Liver (tissue), 3 donors: ENCODE measurements around the gene BCKDK.

ENCODE experiments used
- CTCF ChIP-seq: fragments of 150-350 bp; IDR thresholded peaks from 2 replicates; pipeline ENCODE4 v1.5.1; 2017; ENCODE audit warnings: improper control_type of control experiment, low read depth, low read length; ENCODE audit not compliant: missing input control
- GABPA ChIP-seq, 2 donors: IDR thresholded peaks in 1 of 2; conservative IDR thresholded peaks in 1 of 2; 2 replicates each; pipeline ENCODE4 v1.6.1; 2016; ENCODE audit warnings: antibody characterized with exemption in 2 of 2, mild to moderate bottlenecking in 1 of 2, moderate library complexity in 1 of 2
- JUND ChIP-seq, 2 donors: IDR thresholded peaks; 2 replicates each; pipeline ENCODE4 v1.6.1; 2016; ENCODE audit warnings: antibody characterized with exemption in 2 of 2
- RAD21 ChIP-seq, 2 donors: IDR thresholded peaks; 2 replicates each; pipeline ENCODE4 v1.6.1; 2016; ENCODE audit warnings: antibody characterized with exemption in 2 of 2, mild to moderate bottlenecking in 2 of 2
- RXRA ChIP-seq, 2 donors: IDR thresholded peaks; 2 replicates each; pipeline ENCODE4 v1.6.1; 2017 to 2018; ENCODE audit warnings: antibody characterized with exemption in 2 of 2, mild to moderate bottlenecking in 1 of 2
- TF ChIP-seq, protein P1 (sequence below): IDR thresholded peaks from 2 replicates; pipeline ENCODE4 v1.6.1; 2016; ENCODE audit warnings: antibody characterized with exemption
- TF ChIP-seq, protein P2 (sequence below): IDR thresholded peaks from 2 replicates; pipeline ENCODE4 v1.6.1; 2016; ENCODE audit warnings: antibody characterized with exemption
- donor health status: healthy.
- donor health status: healthy.

- TF ChIP-seq CTCF (no peak), RAD21 (IDR thresholded peaks at IDR 0.05) (no peak), GABPA (IDR thresholded peaks at IDR 0.05 in 1 of 2, conservative IDR thresholded peaks at IDR 0.05 in 1 of 2) (no peak), JUND (IDR thresholded peaks at IDR 0.05) (no peak), RXRA (IDR thresholded peaks at IDR 0.05) (no peak)
- TF ChIP-seq, protein P1, sequence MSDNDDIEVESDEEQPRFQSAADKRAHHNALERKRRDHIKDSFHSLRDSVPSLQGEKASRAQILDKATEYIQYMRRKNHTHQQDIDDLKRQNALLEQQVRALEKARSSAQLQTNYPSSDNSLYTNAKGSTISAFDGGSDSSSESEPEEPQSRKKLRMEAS, result no peak
- TF ChIP-seq, protein P2, sequence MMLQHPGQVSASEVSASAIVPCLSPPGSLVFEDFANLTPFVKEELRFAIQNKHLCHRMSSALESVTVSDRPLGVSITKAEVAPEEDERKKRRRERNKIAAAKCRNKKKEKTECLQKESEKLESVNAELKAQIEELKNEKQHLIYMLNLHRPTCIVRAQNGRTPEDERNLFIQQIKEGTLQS, result no peak
These were observed 25.7 kb upstream of the BCKDK start for GRCh38 chr16:31082368-31083045.
